HG02870 (cell line): ENCODE measurements around the gene SOWAHB.
"Not testable (repeated sequence)": the region's sequence is repeated elsewhere in the genome, so short reads cannot be mapped to it uniquely, and the experiment has no call there.

ENCODE experiments used
- ATAC-seq: cut with Tn5 transposase; IDR thresholded peaks from one replicate; pipeline ENCODE4 v1.9.1; 2021; ENCODE audit warnings: mild to moderate bottlenecking, moderate library complexity; ENCODE audit not compliant: unreplicated experiment

Gene SOWAHB

DNA sequence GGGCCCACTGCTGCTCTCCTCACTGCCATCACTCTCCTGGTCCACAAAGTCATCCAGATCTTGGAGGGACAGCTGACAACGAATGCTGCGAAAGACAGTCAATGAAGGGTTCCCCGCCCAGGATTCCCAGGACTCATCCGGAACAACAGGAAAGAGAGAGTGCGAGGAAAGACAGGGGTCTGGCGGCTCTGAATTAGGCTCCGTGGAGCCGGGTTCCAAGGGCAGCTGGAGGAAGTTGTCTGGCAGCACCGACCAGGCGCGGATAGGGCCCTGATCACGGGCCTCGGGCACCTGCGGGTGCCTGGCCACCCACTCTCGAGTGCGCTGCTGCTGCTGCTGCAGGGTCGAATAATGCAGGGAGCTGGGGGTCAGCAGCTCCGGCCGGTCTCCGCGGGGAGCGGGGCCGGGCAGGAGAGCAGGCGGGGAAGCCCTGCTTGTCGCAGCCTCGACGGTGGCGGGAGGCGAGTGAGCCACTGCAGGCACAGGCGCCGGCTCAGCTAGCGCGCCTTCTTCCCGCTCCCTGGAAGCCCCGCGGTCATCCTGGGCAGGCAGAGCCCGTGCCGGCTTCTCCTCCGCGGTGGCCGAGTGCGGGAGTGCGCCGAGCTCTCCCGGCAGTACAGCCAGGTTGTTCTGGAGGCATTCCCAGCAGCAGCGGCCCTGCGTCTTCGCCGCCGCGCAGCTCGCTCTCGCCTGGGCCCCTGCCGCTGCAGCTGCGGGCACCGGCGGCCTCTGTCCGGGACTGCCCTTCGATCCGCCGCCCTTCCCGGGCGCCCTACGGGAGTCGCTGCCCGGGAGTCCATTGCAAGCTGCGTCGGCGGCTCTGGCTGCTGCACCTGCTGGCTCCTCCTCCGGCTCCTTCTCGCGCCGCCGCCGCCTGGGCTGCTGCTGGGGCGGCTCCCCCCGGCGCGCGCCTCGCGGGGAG, 1.1 kb downstream of the SOWAHB start:
- no peak for ATAC-seq

DNA sequence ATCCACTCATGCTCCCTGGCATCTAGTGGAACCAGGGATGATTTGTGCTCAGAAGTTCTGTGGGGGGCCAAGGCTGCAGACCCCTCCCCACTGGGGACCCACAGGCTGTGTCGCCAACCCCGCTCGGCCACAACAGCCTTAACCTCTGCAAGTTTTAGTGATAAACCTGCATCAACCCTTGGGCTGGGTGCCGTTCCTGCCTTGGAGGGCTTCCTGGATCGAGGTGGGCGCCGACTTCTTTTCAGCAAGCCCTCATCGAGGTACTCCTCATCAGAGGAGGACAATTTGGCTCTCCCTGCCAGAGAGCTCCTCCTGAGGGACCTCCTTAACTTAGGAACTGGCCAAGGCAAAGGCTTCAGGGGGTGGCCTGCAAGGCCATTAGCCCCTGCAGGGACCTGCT, 1.9 kb downstream of the SOWAHB start:
- no peak for ATAC-seq

DNA sequence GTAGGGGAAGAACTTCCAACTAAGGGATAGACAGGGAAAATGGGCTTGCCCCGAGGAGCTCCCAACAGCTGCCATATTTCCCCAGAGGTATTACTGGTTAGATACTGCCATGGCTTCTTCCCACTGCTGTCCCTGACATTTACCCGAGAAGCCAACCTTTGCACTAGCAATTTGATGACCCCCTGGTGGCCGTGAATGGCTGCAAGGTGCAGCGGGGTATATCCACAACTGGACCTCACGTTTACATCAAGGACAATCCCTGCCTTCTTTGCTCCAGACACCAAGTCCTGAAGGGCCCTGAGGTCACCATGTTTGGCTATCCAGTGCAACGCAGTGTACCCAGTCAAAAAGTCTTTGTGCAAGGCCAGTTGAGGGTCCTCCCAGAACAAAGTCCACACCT, 2.3 kb downstream of the SOWAHB start:
- ATAC-seq = no peak

DNA sequence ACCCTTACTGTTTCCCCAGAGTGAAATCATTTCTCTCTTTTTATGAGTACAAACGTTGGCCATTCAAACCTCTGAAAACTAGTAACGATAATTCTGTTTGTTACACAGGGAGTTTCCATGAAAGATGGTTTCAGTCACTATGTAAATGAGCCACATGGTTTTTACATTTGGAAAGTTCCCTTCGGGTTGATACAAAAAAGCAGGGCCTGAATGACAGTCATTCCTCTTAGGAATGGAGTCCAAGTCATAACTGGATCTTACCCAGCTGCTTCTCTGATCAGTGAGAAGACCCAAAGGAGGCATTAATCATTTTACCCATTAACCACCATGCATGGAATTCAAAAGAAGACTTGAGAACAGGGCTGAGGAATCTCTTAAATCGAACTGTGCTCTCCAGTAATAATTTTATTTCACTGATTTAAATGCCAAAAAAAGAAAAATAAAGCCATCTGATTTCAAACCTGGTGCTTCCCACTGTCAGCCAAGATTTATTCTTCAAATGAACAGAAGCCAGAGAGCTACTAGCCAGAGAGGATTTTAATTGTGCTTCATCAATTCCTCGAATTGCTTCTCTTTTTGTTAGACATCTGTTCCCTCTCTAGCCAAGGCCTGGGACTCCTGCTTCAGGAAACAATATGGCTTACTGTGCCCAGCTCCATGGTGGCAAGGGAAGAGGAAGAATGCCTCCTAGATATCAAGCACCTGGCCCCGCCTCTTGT, 3.2 kb downstream of the SOWAHB start:
- ATAC-seq = peak; percentile 49

DNA sequence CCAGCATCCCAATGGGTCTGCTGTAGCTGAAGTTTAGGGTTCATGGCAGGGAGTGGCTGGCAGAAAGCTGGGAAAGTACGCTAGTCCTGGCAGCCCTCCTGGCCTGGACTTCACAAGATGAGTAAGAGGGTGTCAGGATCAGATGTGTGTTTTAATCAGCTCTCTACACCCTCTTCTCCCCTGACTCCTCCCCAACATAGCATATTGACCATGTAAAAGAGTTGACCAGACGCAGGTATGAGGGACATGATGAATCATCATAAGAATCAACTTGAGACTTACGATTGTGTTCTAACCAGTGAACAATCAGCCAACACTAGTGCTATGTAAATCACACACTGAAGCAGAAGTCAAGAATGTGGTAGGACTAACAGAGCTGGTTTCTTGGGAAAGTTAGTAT, 5.3 kb downstream of the SOWAHB start:
- ATAC-seq = no peak

DNA sequence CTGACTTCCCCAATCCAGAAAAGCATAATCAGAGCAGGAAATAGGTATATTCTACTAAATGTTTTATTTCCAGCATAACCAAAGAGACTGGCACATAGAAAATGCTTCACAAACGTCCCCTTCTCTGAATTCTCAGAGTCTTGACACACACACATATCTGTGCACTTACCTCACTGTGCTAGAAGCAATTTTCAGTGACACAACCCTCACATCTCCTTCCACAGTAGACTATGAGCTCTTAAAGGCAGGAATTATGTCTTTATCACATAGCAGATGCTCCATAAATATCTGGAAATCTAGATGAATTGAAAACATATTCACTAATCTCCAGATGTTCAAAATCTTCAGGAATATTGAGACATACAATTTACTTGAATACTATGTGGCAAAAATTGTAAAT, 5.9 kb downstream of the SOWAHB start:
- ATAC-seq = no peak

DNA sequence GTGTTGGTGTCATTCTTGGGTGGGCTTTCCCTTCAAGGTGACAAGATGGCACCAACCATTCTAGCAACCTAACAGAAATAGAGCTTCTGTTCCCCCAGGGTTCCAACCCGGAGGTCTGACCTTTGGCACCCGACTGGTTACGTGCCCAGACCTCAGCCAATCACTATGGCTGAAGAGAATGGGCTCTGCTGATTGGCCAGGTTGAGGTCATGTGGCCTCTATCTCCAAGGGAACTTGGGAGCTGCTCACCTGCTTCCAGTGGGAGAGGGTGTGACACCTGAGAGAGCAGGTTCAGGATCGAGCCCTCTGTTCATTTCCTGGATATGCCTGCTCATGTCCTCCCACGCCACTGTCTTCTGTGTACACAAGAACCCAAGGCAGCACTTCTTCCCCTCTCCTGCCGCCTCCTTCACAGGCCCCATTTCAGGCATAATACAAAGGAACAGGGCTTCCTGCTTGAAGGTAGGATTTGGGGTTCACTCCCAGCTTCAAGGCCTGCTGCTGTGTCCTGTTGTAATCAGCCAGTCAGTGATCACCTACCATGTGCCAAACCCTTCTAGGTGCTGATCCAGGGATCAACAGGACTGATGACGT, 11.0 kb downstream of the SOWAHB start:
- no peak for ATAC-seq

DNA sequence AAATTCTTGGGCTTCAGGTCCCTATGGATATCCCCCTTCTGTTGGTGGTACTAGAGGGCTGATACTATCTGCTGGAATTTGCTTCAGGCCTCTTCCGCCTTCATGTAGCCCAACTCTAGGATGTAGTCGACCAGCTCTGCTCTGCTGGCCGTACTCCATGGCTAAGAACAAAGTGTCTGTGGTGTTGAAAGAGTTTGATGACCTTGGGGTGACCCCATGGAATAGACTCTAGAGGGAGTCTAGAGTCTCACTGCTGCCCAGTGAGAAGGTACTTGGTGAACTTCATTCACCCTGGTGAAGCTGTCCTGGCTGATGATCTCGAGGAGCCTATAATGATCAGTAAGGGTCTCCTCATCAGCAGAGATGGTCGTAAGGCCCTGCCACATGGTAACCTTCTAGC, 11.7 kb downstream of the SOWAHB start:
- ATAC-seq = no peak

DNA sequence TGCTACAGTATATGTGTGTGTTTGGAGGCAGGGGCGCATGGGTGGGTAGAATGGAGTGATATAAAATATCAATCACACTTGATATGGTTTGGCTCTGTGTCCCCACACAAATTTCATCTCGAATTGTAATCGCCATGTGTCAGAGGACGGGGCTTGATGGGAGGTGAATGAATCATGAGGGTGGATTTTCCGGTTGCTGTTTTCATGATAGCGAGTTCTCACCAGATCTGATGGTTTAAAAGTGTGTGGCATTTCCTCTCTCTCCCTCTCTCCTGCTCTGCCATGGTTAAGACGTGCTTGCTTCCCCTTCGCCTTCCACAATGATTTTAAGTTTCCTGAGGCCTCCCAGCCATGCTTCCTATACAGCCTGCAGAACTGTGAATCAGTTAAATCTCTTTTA, 14.8 kb downstream of the SOWAHB start:
- ATAC-seq = no peak

DNA sequence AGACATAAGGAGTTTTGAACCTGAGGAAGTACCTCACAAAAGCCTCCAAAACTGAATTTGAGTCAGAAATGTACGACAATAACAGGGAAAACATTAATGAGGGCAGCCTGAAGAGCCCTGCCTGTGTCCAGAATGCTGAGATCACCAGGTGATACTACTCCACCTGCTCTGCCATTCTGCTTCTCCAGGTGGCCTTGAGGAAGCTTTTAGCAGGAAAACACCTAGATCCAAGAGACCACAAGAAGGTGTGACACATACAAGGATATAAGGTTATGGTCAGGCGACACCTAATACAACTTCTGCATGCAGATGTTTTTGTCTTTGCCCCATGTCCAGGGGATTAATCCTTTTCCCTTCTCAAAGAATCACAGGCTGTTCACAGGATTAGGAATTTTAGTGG, 15.3 kb downstream of the SOWAHB start:
- no peak for ATAC-seq

DNA sequence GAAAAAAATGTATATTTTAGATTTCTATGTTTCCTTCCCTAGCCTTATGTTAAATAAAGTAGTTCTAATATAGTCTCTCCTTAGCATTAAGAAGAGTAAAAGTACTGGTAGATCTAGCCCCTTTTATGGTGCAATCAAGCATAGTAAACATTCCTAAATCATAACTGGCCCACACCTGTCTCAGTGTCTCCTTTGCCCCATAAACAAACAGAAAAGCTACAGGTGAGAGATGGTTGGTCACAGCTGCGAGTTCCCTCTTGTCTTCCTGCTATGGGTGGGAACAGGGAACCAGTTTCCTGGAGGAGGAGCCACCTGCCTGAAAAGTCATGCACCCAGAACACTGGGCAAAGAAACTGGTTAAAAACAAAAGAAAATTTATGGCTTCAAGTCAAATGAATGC, 16.6 kb downstream of the SOWAHB start:
- ATAC-seq = no peak

DNA sequence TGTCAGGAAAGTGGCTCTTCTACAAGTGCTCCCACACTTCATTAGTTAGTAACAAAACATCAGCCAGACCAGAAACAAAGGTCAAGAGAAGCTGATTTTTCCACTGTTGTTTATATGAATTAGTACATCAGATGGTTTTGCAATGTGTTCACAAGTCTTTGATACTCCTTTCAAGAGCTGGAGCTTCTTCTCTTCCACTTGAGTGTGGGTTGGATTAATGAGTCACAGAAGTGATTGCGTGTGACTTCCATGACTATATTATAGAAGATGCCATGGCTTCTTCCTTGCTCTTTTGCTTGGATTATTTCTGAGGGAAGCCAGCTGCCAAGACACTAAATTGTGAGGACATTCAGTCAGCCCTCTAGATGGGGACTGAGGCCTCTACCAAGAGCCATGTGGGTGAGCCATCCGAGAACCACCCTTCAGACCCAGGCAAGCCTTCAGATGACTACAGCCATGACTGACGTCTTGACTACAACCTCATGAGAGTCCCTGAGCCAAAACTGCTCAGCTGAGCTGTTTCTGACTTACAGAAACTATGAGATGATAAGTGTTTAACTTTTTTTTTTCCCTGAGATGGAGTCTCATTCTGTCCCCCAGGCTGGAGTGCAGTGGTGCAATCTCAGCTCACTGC, 18.1 kb downstream of the SOWAHB start:
- ATAC-seq = no peak

DNA sequence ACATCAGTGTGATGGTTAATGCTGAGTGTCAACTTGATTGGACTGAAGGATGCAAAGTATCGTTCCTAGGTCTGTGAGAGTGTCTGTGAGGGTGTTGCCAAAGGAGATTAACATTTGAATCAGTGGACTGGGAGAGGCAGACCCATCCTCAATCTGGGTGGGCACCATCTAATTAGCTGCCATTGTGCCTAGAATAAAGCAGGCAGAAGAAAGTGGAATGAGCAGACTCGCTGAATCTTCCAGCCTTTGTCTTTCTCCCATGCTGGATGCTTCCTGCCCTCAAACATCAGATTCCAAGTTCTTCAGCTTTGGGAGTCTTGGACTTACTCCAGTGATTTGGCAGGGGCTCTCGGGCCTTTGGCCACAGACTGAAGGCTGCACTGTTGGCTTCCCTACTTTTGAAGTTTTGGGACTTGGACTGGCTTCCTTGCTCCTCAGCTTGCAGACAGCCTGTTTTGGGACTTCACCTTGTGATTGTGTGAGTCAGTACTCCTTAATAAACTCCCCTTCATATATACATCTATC, 19.2 kb downstream of the SOWAHB start:
- not testable (repeated sequence) for ATAC-seq

DNA sequence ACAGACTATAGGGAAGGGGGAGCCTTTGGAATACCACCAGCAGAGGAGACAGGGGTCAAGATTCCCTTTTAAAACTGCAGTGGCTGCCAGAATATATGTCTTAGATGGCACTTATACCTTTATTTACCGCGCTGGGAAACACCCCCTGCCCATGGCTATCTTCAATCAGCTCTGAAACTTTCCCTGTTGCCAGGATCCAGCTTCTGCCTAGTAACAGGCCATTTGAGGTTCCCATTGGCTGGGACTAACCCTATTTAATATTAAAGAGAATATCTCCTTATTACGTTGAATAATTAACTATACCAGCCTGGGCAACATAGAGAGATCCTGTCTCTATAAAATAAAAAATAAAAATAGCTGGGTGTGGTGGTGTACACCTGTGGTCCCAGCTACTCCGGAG, 23.8 kb downstream of the SOWAHB start:
- no peak for ATAC-seq

DNA sequence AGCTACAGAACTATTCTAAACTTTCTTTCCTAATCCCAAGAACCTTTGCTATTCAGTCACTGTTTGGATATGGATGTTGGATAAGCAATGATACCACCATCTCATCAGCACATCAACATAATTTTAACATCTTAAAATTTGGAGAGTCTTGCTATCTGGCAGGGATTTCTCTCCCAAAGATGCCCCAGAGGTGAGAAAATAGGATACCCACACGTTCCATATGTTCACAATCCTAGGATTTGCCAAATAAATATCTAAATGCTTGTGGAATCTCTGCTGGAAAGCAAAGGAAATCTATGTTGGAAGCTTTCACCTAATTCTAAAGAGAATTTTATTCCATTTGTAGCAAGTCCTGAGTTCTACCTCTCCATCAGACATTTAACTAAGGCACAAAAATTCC, 24.4 kb downstream of the SOWAHB start:
- ATAC-seq = no peak

DNA sequence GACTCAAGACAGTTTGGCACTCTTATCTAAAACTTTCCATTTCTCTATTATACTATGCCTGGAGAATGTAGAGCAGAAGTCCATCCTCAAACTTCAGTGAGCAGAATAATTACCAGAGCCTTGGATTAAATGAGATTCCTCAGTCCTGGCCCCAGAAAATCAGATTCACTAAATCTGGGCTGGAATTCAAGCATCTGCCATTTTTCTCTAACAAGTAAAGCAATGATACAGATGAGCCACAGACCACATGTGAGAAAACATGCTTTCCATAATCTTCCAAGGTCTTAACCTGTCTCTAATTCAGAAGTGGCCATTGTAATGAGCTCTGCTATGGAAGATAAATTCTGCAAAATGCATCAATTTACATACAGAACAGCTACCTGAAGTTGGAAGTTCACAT, 25.4 kb downstream of the SOWAHB start:
- no peak for ATAC-seq

DNA sequence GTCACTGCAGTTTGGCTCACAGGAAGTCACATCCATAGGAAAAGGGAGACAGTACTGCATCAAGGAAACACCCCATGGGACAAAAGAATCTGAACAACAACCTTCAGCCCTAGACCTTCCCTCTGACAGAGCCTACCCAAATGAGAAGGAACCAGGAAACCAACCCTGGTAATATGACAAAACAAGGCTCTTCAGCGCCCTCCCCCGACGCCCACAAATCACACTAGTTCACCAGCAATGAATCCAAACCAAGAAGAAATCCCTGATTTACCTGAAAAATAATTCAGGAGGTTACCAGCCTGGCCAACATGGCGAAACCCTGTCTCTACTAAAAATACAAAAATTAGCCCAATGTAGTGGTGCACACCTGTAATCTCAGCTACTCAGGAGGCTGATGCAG, 29.2 kb downstream of the SOWAHB start:
- not testable (repeated sequence) for ATAC-seq

DNA sequence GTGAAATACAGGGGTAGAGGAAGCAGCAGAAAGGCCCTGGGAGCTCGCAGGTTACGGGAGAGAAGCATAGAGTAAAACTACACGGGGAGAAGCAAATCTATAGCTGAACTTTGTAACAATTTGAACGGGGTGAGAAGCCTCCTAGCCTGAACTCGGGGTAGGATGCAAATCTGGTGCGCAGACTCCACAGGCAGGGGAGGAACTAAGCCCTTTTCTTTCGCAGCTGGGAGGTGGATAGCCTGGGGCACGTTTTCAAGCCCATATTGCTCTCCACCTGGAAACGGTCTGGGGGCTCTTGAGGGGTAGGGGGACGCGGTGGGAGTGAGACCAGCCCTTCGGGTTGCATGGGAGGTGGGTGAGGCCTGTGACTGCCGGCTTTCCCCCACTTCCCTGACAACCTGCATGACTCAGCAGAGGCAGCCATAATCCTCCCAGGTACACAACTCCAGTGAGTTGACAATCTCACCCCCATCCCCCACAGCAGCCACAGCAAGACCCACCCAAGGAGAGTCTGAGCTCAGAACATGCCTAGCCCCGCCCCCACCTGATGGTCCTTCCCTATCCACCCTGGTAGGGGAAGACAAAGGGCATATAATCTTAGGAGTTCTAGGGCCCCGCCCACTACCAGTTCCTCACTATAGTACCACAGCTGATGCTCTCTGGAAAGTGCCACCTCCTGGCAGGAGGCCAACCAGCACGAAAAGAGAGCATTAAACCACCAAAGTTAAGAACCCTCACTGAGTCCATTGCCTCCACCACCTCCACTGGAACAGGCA, 29.9 kb downstream of the SOWAHB start:
- ATAC-seq = no peak

DNA sequence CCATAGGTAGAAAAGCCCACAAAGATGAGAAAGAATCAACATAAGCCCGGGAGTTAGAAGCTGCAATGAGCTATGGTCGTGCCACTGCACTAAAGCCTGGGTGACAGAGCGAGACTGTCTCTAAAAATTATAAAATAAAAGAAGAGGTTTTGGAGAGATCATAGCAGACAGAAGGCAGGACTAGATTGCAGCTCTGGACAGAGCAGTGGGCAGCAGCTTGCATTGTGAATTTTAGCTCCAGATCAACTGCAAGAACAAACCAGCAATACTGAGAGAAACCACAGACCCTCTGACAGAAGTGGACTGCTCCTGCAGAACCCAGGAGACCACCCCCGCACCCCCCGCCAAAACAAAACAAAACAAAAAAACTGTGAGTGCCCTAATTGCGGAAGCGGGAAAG, 30.6 kb downstream of the SOWAHB start:
- ATAC-seq = no peak

DNA sequence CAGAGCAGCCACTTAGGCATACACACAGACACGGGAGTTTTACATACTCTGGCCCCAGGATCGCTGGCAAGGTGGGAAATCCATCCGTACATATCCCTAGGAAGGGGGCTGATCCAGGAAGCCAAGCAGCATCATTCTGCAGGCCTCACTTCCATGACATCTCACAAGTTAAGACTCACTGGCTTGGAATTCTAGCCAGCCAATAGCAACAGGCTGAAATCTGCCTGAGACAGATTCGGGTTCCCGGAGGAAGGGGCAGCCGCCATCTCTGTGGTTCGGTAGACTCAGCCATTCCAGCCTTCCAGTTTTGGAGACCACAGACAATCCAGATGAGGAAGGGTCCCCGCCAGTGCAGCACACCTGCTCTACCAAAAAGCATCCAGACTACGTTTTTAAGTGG, 31.3 kb downstream of the SOWAHB start:
- no peak for ATAC-seq
